ENCODE measurements around the gene PTPA.

Gene PTPA

GRCh38 chr9:129177791-129178567, 66.8 kb downstream of the PTPA start, which contains the start of gene IER5L:
TSS of gene IER5L (minus strand) at chr9:129178261. CDS start at chr9:129178052, 209 bp downstream.
- peak; percentile 99 for TF ChIP-seq POLR2AphosphoS5 (IDR thresholded peaks at IDR 0.05; ENCODE audit: low read depth, low read length)
- TF ChIP-seq REST (IDR thresholded peaks at IDR 0.05; ENCODE audit: insufficient read depth in 1 of 2, low read depth in 2 of 2, low read length in 2 of 2), result peak; percentile 50 to 62; a peak in 2 of 4 replicates
- TF ChIP-seq SIN3A (IDR thresholded peaks at IDR 0.05; ENCODE audit: borderline replicate concordance, insufficient read depth, low read length), result no peak
- peak; percentile 98 for TF ChIP-seq TAF1 (IDR thresholded peaks at IDR 0.05; ENCODE audit: borderline replicate concordance, insufficient read depth, low read length)
- TF ChIP-seq FOXP2 (optimal IDR thresholded peaks at IDR 0.05; ENCODE audit: borderline replicate concordance, extremely low read depth, extremely low read length, insufficient read depth), result no peak

GRCh38 chr9:129178568-129179382, 67.6 kb downstream of the PTPA start:
- no peak for TF ChIP-seq TAF1 (IDR thresholded peaks at IDR 0.05; ENCODE audit: borderline replicate concordance, insufficient read depth, low read length)
- TF ChIP-seq REST (IDR thresholded peaks at IDR 0.05; ENCODE audit: insufficient read depth in 1 of 2, low read depth in 2 of 2, low read length in 2 of 2), result no peak
- TF ChIP-seq FOXP2 (optimal IDR thresholded peaks at IDR 0.05; ENCODE audit: borderline replicate concordance, extremely low read depth, extremely low read length, insufficient read depth), result no peak
- TF ChIP-seq SIN3A (IDR thresholded peaks at IDR 0.05; ENCODE audit: borderline replicate concordance, insufficient read depth, low read length), result no peak

- TF ChIP-seq SIN3A (IDR thresholded peaks at IDR 0.05; ENCODE audit: borderline replicate concordance, insufficient read depth, low read length) (no peak), REST (IDR thresholded peaks at IDR 0.05; ENCODE audit: insufficient read depth in 1 of 2, low read depth in 2 of 2, low read length in 2 of 2) (no peak), POLR2AphosphoS5 (IDR thresholded peaks at IDR 0.05; ENCODE audit: low read depth, low read length) (no peak), TAF1 (IDR thresholded peaks at IDR 0.05; ENCODE audit: borderline replicate concordance, insufficient read depth, low read length) (no peak), FOXP2 (optimal IDR thresholded peaks at IDR 0.05; ENCODE audit: borderline replicate concordance, extremely low read depth, extremely low read length, insufficient read depth) (no peak)
Observed at GRCh38 chr9:129181246-129181645, 70.0 kb downstream of the PTPA start.

GRCh38 chr9:129182122-129182521, 70.9 kb downstream of the PTPA start:
- TF ChIP-seq SIN3A (IDR thresholded peaks at IDR 0.05; ENCODE audit: borderline replicate concordance, insufficient read depth, low read length) (no peak), POLR2AphosphoS5 (IDR thresholded peaks at IDR 0.05; ENCODE audit: low read depth, low read length) (no peak)

GRCh38 chr9:129182625-129183494, 71.6 kb downstream of the PTPA start:
- no peak for TF ChIP-seq SIN3A (IDR thresholded peaks at IDR 0.05; ENCODE audit: borderline replicate concordance, insufficient read depth, low read length)
- TF ChIP-seq REST (IDR thresholded peaks at IDR 0.05; ENCODE audit: insufficient read depth in 1 of 2, low read depth in 2 of 2, low read length in 2 of 2), result no peak
- TF ChIP-seq POLR2AphosphoS5 (IDR thresholded peaks at IDR 0.05; ENCODE audit: low read depth, low read length), result no peak
